GM21367 (cell line): ENCODE results near the gene POPDC2.

ENCODE experiments used
- ATAC-seq: cut with Tn5 transposase; IDR thresholded peaks from one replicate; pipeline ENCODE4 v1.9.1; 2021; ENCODE audit not compliant: unreplicated experiment

POPDC2 gene

GRCh38 chr3:119642746-119643473, 17.5 kb downstream of the POPDC2 start:
- no peak for ATAC-seq

- ATAC-seq: no peak
Measured at GRCh38 chr3:119641416-119641815, 19.0 kb downstream of the POPDC2 start.

- no peak for ATAC-seq
Measured at GRCh38 chr3:119639494-119640350, 20.7 kb downstream of the POPDC2 start.

- peak; percentile 30 for ATAC-seq
Measured at GRCh38 chr3:119637679-119638477, 22.5 kb downstream of the POPDC2 start.

GRCh38 chr3:119636891-119637611, 23.3 kb downstream of the POPDC2 start:
- no peak for ATAC-seq

GRCh38 chr3:119636249-119636648, 24.1 kb downstream of the POPDC2 start:
- no peak for ATAC-seq

- no peak for ATAC-seq
Measured at GRCh38 chr3:119635719-119636118, 24.7 kb downstream of the POPDC2 start.

- ATAC-seq: no peak
Measured at GRCh38 chr3:119632829-119633228, 27.6 kb downstream of the POPDC2 start.

GRCh38 chr3:119632216-119632615, 28.2 kb downstream of the POPDC2 start:
- ATAC-seq: no peak

- ATAC-seq: no peak
Measured at GRCh38 chr3:119631516-119631915, 28.9 kb downstream of the POPDC2 start.

- ATAC-seq: no peak
Measured at GRCh38 chr3:119630880-119631329, 29.5 kb downstream of the POPDC2 start.

- ATAC-seq: no peak
Measured at GRCh38 chr3:119630128-119630879, 30.1 kb downstream of the POPDC2 start.

- peak; percentile 16 for ATAC-seq
Measured at GRCh38 chr3:119628816-119629445, 31.5 kb downstream of the POPDC2 start.

- peak; percentile 51 for ATAC-seq
Measured at GRCh38 chr3:119628390-119628789, 32.0 kb downstream of the POPDC2 start.

- peak; percentile 36 for ATAC-seq
Measured at GRCh38 chr3:119627461-119627860, 32.9 kb downstream of the POPDC2 start.

GRCh38 chr3:119626196-119626595, 34.2 kb downstream of the POPDC2 start:
- ATAC-seq: no peak

- no peak for ATAC-seq
Measured at GRCh38 chr3:119625451-119626153, 34.8 kb downstream of the POPDC2 start.

GRCh38 chr3:119624002-119624720, 36.2 kb downstream of the POPDC2 start:
- no peak for ATAC-seq
